Stimulated activated CD4-positive, alpha-beta T cell treated with anti-CD3 and anti-CD28 coated beads, Interleukin-1b, Interleukin-23, amount 100 ng/mL, for 48 hours (primary cell): ENCODE measurements around the gene HBA1.
"Not testable (repeated sequence)": the region's sequence is repeated elsewhere in the genome, so short reads cannot be mapped to it uniquely, and the experiment has no call there.

ENCODE experiments used
- DNase-seq: peaks from one replicate; pipeline ENCODE4 v3.0.0-alpha.2; 2020

The HBA1 gene

DNA sequence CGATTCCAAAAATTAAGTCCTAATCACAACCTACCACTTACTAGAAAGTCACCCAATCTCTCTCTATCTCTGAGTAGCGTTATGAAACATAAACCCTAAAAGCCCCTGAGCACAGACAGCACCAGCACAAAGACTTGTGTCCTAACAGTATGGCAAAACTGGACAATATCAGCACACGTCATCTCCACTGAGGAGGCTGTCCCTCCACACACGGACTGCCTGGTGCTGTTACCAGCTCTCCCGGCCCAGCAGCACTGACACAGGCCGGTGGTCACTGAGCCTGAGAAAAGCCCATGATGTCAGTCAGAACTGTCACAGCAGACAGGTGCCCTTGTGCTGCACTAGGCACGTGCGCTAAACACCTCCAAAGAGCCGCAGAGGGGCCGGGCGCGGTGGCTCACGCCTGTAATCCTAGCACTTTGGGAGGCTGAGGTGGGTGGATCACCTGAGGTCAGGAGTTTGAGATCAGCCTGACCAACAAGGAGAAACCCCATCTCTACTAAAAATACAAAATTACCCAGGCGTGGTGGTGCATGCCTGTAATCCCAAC lies 35.2 kb downstream of the HBA1 start:
- not testable (repeated sequence) for DNase-seq

DNA sequence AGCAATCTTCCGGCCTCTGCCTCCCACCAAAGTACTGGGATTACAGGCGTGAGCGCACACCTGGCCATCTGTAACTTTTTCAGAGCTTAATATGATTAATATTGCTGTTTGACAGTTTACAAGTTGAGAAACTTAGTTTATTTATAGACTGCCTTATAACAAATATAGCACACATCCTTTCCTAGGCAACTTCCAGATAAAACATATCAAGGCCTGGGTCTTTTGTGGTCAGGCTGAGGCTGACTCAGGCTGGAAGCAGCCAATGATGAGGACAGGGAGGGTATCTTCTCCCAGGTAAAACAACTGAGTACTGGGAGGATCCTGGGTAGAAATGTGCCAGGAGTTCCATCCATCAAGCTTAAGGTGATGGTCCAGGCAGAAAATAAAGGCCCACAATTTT lies 36.5 kb downstream of the HBA1 start:
- DNase-seq: no peak

DNA sequence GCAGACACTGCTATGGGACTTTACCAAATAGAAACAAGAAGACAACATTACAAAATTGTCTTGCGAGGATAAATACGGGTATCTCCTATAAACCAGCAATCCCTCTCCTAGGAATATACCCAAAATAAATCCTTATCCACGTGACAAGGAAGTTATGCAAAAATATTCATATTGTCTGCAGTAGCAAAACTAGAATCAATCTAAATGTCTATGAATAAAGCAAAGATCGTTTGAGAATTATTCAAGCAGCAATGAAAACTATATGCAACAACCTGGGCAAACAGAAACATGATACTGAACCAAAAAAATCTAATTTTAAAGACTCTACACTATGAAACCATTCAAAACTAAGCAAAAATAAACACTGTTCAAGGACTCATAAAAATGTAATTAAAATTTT lies 43.5 kb downstream of the HBA1 start:
- DNase-seq: no peak
